Medulla oblongata (tissue), 1 donor: ENCODE data around the gene KCNMB3.

Experiments used
- DNase-seq: peaks from one replicate; pipeline ENCODE4 v3.0.0-alpha.2; 2015; ENCODE audit errors: extremely low spot score

KCNMB3 gene

DNA sequence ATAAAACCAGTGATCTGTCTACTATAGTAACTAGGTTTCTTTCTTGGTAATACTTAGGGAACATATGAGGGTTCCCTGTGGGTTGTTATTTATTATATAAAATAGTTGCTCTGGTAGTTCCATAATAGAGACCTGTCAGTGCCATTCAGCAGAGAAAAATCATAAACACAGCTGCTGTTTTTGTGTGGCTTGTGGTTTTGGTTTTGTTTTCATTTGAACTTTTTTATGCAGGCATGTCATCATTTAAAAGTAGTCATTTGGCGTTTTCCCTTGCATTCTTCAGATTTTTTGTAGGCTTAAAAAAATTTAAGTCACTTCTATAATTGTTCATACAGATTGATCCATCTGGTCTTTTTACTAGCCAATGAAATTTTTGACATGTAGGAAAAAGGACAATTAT is 54.8 kb downstream of the KCNMB3 start:
- DNase-seq = no peak

DNA sequence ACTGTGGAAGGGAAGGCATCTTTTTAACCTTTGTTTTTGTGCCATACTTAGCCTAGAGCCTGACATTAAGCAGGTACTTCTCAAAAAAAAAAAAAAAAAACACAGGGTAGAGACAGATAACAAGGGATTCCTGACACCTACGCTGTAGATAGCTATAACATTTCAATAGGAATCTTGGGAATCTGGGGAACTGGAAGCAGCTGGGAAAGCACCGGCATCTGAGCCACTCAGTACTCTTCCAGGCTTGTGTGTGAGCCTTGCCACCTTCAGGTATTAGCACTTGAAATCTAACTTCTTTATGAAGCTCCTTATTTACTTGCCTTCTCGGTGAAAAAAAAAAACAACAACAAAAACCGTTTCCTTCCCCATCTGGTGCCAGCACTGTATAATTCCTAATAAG is 56.0 kb downstream of the KCNMB3 start:
- DNase-seq = no peak
